K562 (cell line): ENCODE data around the gene CCDC85B. TPM values are rescaled to one million over a fixed set of nuclear protein-coding genes. Genes with fewer than 3 reads are reported as not detected.

ENCODE experiments used
- ATAC-seq: fragments of 200-7000 bp; cut with Tn5 transposase; 3 replicates; pipeline ENCODE4 v1.9.1; 2020; ENCODE audit warnings: moderate library complexity
- BruUV-seq: library from RNA; stranded (reverse); fragments of 400-500 nt; replicated peaks from 2 replicates; lab custom pipeline; 2021; lab: Mats Ljungman, UMichigan
- CTCF ChIA-PET: fragments of 300-600 bp; formaldehyde crosslinking; extraction: SDS; loops from one replicate; lab custom pipeline; 2021; ENCODE audit warnings: low intra/inter-chr PET ratio; lab: Yijun Ruan, JAX
- POLR2A ChIA-PET: fragments of 300-600, 350-650 bp; sonication (Branson Sonifier 250); formaldehyde crosslinking; extraction: SDS; loops from one replicate; lab custom pipeline; 2021; ENCODE audit warnings: antibody characterized with exemption, inconsistent platforms; lab: Yijun Ruan, JAX
- DNase-seq, 4 experiments: peaks; one replicate each; pipeline versions ENCODE4 v3.0.0 to v3.0.0-alpha.2; 2011 to 2018; ENCODE audit warnings: low spot score in 3 of 4, mixed read lengths in 3 of 4; ENCODE audit errors: extremely low read depth in 1 of 4
- FAIRE-seq: peaks from 2 replicates; lab custom pipeline; 2011; peaks lifted over from hg19 to GRCh38; lab: Jason Lieb, UNC
- H2AFZ ChIP-seq: 2 replicates; pipeline ENCODE4 v1.6.0; 2011; ENCODE audit warnings: low read depth, low read length, control low read depth, inconsistent platforms
- H3K27ac ChIP-seq: fragments of 200-600 bp; 3 replicates; pipeline ENCODE4 v1.8.0; 2011; ENCODE audit warnings: low read depth, mild to moderate bottlenecking, control low read depth, inconsistent platforms, low read length, moderate library complexity, mixed read lengths; ENCODE audit errors: extremely low read depth
- H3K27me3 ChIP-seq, 2 experiments: fragments of 300-600 bp in 1 of 2; 2 replicates in 1 of 2; 3 replicates in 1 of 2; pipeline versions ENCODE4 v1.6.0 to v1.8.0; 2011; ENCODE audit warnings: inconsistent platforms in 2 of 2, low read length in 2 of 2, mild to moderate bottlenecking in 1 of 2, mixed read lengths in 1 of 2, moderate library complexity in 1 of 2; ENCODE audit not compliant: control insufficient read depth in 2 of 2, insufficient read depth in 2 of 2
- H3K36me3 ChIP-seq: fragments of 300-600 bp; 3 replicates; pipeline ENCODE4 v1.8.0; 2011; ENCODE audit warnings: mild to moderate bottlenecking, low read length, inconsistent platforms; ENCODE audit not compliant: control insufficient read depth, insufficient read depth
- H3K4me1 ChIP-seq, 2 experiments: fragments of 200-600 bp in 1 of 2; replicated peaks in 1 of 2; 2 replicates in 1 of 2; 3 replicates in 1 of 2; pipeline versions ENCODE4 v1.5.1 to v1.8.0; 2011; ENCODE audit warnings: inconsistent platforms in 2 of 2, low read length in 2 of 2, mild to moderate bottlenecking in 1 of 2, mixed read lengths in 1 of 2, moderate library complexity in 1 of 2; ENCODE audit not compliant: control insufficient read depth in 2 of 2, insufficient read depth in 2 of 2
- H3K4me2 ChIP-seq: 2 replicates; pipeline ENCODE4 v1.6.1; 2011; ENCODE audit warnings: low read length, control low read depth, inconsistent platforms, mixed read lengths; ENCODE audit not compliant: insufficient read depth
- H3K4me3 ChIP-seq: fragments of 200-600 bp; sonication (generic), shearing (Covaris generic); 2 replicates; pipeline ENCODE4 v1.5.1; 2016; ENCODE audit warnings: control low read depth, inconsistent platforms
- H3K79me2 ChIP-seq: fragments of 200-600 bp; 3 replicates; pipeline ENCODE4 v1.8.0; 2011; ENCODE audit warnings: low read length, inconsistent platforms; ENCODE audit not compliant: control insufficient read depth, insufficient read depth
- H3K9ac ChIP-seq, 2 experiments: 2 replicates each; pipeline versions ENCODE4 v1.6.0 to v1.6.1; 2011; ENCODE audit warnings: low read depth in 2 of 2, low read length in 2 of 2, control low read depth in 1 of 2, inconsistent platforms in 1 of 2, mild to moderate bottlenecking in 1 of 2, mixed read lengths in 1 of 2; ENCODE audit not compliant: insufficient read depth in 1 of 2
- H3K9me1 ChIP-seq: one replicate; pipeline ENCODE4 v1.6.0; 2011; ENCODE audit warnings: inconsistent platforms, mild to moderate bottlenecking, low read length, moderate library complexity; ENCODE audit not compliant: control insufficient read depth, insufficient read depth
- H3K9me3 ChIP-seq: replicated peaks from 2 replicates; pipeline ENCODE4 v1.5.1; 2011; ENCODE audit warnings: low read depth, low read length, inconsistent platforms; ENCODE audit not compliant: control insufficient read depth, insufficient read depth
- H4K20me1 ChIP-seq: replicated peaks from 2 replicates; pipeline ENCODE4 v1.6.1; 2011; ENCODE audit warnings: low read length, inconsistent platforms, mixed read lengths; ENCODE audit not compliant: control insufficient read depth, insufficient read depth
- HEY1 ChIP-seq: fragments of 250-450 bp; sonication (Bioruptor Pico); IDR thresholded peaks from 2 replicates; pipeline ENCODE4 v1.5.0; 2020; ENCODE audit warnings: mild to moderate bottlenecking, moderate library complexity, borderline replicate concordance
- HNRNPLL ChIP-seq: fragments of 200-400 bp; formaldehyde crosslinking; IDR thresholded peaks from 2 replicates; pipeline ENCODE4 v1.6.1; 2017; ENCODE audit warnings: low read length, low read depth, mild to moderate bottlenecking; ENCODE audit not compliant: poor library complexity, severe bottlenecking
- HSF4 ChIP-seq: fragments of 250-450 bp; sonication (Bioruptor Pico); IDR thresholded peaks from 2 replicates; pipeline ENCODE4 v2.1.2; 2022; ENCODE audit warnings: mild to moderate bottlenecking, moderate library complexity, borderline replicate concordance
- JUND ChIP-seq, 2 experiments: IDR thresholded peaks; 2 replicates in 1 of 2; 3 replicates in 1 of 2; pipeline ENCODE4 v1.6.1; 2011; ENCODE audit warnings: borderline replicate concordance in 2 of 2, low read depth in 2 of 2, low read length in 2 of 2, improper control_type of control experiment in 1 of 2, missing biosample characterization in 1 of 2, missing genetic modification characterization in 1 of 2, missing genetic modification reagents in 1 of 2
- MTF1 ChIP-seq: fragments of 250-450 bp; sonication (Bioruptor Pico); IDR thresholded peaks from 2 replicates; pipeline ENCODE4 v1.9.0; 2021; ENCODE audit warnings: moderate library complexity, mild to moderate bottlenecking, inconsistent platforms, borderline replicate concordance
- NFATC3 ChIP-seq: fragments of 450-650 bp; IDR thresholded peaks from 2 replicates; pipeline ENCODE4 v1.6.1; 2017; ENCODE audit warnings: mild to moderate bottlenecking
- RFX5 ChIP-seq: IDR thresholded peaks from 2 replicates; pipeline ENCODE4 v1.6.1; 2011; ENCODE audit warnings: low read depth, mild to moderate bottlenecking, improper control_type of control experiment, low read length
- TARDBP ChIP-seq: fragments of 450-650 bp; IDR thresholded peaks from 2 replicates; pipeline ENCODE4 v1.6.1; 2016
- TCF7L2 ChIP-seq: fragments of 150-350 bp; IDR thresholded peaks from 2 replicates; pipeline ENCODE4 v1.6.1; 2016; ENCODE audit warnings: low read depth, mild to moderate bottlenecking, low read length, moderate library complexity
- WGBS: fragments of 100-300 bp; shearing (Covaris generic); methylation state at CpG from one replicate; pipeline ENCODE4 v1.1.6; 2016; ENCODE audit warnings: low coverage, mixed read lengths; ENCODE audit not compliant: insufficient coverage; ENCODE audit errors: missing lambda C conversion rate; 5-methylcytosine and 5-hydroxymethylcytosine counted together
- in situ Hi-C: fragments of 300-500 bp; cut with MboI; formaldehyde crosslinking; loops from 4 replicates; pipeline ENCODE4 v1.15.0; 2018; ENCODE audit warnings: inconsistent platforms, mixed read lengths
- intact Hi-C: fragments of 100-400 bp; cut with micrococcal nuclease; formaldehyde crosslinking; loops from 2 replicates; pipeline ENCODE4 v1.14.2; 2022
- polyA plus RNA-seq, 8 experiments: library from polyadenylated mRNA; depleted of rRNA in 4 of 8; stranded (reverse) in 5 of 8; unstranded in 3 of 8; fragments of >200 nt; fragmentation: Nextera tagmentation in 2 of 8; fragmentation: Illumina TruSeq in 1 of 8; extraction: Ambion mirVana in 2 of 8; extraction: Trizol in 1 of 8; gene quantifications; 2 replicates each; pipeline versions ENCODE4 v1.2.1 to v1.2.3, GENCODE V29; 2011 to 2014; ENCODE audit warnings: inconsistent platforms in 1 of 8, missing spikeins in 1 of 8
- total RNA-seq, 7 experiments: library from RNA; depleted of rRNA in 6 of 7; stranded (reverse); fragments of >200 nt in 6 of 7; fragmentation: Illumina TruSeq in 2 of 7; extraction: Trizol in 2 of 7; gene quantifications; 2 replicates each; pipeline versions ENCODE4 v1.2.1 to v1.2.3, GENCODE V29; 2011 to 2021; ENCODE audit warnings: low replicate concordance in 1 of 7
- TF ChIP-seq, protein P1 (sequence below), 2 experiments: fragments of 450-650 bp; IDR thresholded peaks; 2 replicates each; pipeline ENCODE4 v1.6.1; 2016
- TF ChIP-seq, protein P2 (sequence below): fragments of 250-450 bp; sonication (Bioruptor Pico); IDR thresholded peaks from 2 replicates; pipeline ENCODE4 v1.4.0; 2020; ENCODE audit warnings: borderline replicate concordance
- TF ChIP-seq, protein P3 (sequence below), 2 experiments: fragments of 450-650 bp in 1 of 2; sonication (generic) in 1 of 2; formaldehyde crosslinking; conservative IDR thresholded peaks; 2 replicates each; pipeline versions ENCODE4 v1.4.0 to v1.8.1; 2020 to 2022; ENCODE audit warnings: mild to moderate bottlenecking in 1 of 2, missing genetic modification reagents in 1 of 2
- TF ChIP-seq, protein P4 (sequence below): fragments of 250-450 bp; sonication (Bioruptor Pico); IDR thresholded peaks from 2 replicates; pipeline ENCODE4 v1.5.0; 2022; ENCODE audit warnings: mild to moderate bottlenecking

The CCDC85B gene
- total and polyA plus RNA-seq, 9 of the 15 experiments (the other 6 are each of a cell fraction or from before 2014, with no cell fraction given), result 0.14 to 138 (median 6.2) TPM

DNA sequence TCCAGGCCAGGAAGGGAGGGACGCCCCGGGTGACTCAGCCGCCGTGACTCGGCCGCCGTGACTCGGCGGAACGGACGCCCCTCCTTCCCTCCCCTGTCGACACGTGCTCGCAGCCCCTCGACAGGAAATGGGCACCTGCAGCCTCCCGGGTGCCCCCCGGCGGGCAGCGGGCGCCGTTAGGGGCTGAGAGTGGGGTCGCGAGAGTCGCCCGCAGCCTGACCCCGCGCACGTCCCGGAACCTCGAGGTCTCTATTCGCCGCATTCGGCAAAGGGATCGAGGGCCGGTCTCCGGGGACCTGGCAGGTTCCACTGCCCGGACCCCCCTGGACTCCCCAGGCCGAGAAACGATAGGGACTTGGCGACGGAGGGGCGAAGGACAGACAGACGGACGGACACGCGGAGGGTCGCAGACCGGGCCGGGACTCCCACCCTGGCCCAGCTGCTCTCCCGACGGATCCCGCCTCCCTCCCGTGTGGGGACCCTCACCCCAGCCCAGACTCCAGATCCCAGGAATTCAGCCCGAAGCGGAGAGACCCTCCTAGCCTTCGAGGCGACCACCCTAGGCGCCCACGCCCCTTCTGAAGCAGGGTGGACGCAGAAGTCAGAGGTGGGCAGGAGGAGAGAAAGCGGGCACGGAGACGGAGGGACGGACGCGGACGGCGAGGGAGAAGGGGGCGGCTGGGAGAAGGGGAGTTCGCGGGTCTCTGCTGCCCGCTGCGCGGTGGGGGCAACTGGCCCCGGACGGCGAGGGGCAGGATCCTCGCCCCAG, 9.1 kb downstream of the CCDC85B start:
- H3K9me1 ChIP-seq, result no peaks in the 10 kb centered on the region
- H3K9ac ChIP-seq, result peak overlapping the region; percentile 100
- CTCF ChIA-PET, result interaction anchor here (0.6 kb wide), 1 partner anchor 123 kb away, joined by 5 read pairs; no protein-coding TSS in a partner anchor
- intact Hi-C loops (loop anchor here (5.0 kb wide), 1 partner anchor 42 kb away; the partner anchor contains the start of gene CFL1), in situ Hi-C loops (no loop called here)
- peaks cover 15% of the 10 kb centered on the region for H4K20me1 ChIP-seq
- H3K27me3 ChIP-seq, result no peaks in the 10 kb centered on the region
- peak overlapping the region; percentile 89 for H3K4me3 ChIP-seq
- peak; percentile 81 to 91 (median 86) for DNase-seq
- peaks cover 52% of the 10 kb centered on the region for H3K79me2 ChIP-seq
- no peak for FAIRE-seq
- H3K27ac ChIP-seq, result peak overlapping the region; percentile 100
- H3K9me3 ChIP-seq, result no peaks in the 10 kb centered on the region
- peak overlapping the region; percentile 58 for H2AFZ ChIP-seq
- POLR2A ChIA-PET, result interaction anchor here (1.0 to 8.0 kb wide), 17 partner anchors 7 to 326 kb away, joined by 3 to 136 read pairs (median 7); partner anchors contain the start of genes CCDC85B, CFL1, FIBP and KAT5
- peak overlapping the region; percentile 99 for H3K4me2 ChIP-seq
- TSS peak; percentile 57 for BruUV-seq
- H3K36me3 ChIP-seq, result peaks cover 46% of the 10 kb centered on the region
- H3K4me1 ChIP-seq, result peaks cover 42 to 72% of the 10 kb centered on the region in 2 experiments
- peak; percentile 82 for ATAC-seq
- under 1% methylated on average over 54 of the region's 78 CpGs for WGBS
- TF ChIP-seq HSF4 (CRISPR knock-in tag) (no peak), RFX5 (no peak), MTF1 (CRISPR knock-in tag) (no peak), HNRNPLL (peak; percentile 51), TARDBP (0 out of 2 replicates have a peak, but pooled peaks have one; percentile 35), JUND (IDR thresholded peaks at IDR 0.05; ENCODE audit: borderline replicate concordance, low read depth, low read length) (peak; percentile 97), JUND (tag; IDR thresholded peaks at IDR 0.05; ENCODE audit: borderline replicate concordance, low read depth, low read length) (peak; percentile 93; the same call in 1 of the 3 replicates), TCF7L2 (no peak), HEY1 (CRISPR knock-in tag) (no peak), NFATC3 (no peak)
- TF ChIP-seq, protein P1, sequence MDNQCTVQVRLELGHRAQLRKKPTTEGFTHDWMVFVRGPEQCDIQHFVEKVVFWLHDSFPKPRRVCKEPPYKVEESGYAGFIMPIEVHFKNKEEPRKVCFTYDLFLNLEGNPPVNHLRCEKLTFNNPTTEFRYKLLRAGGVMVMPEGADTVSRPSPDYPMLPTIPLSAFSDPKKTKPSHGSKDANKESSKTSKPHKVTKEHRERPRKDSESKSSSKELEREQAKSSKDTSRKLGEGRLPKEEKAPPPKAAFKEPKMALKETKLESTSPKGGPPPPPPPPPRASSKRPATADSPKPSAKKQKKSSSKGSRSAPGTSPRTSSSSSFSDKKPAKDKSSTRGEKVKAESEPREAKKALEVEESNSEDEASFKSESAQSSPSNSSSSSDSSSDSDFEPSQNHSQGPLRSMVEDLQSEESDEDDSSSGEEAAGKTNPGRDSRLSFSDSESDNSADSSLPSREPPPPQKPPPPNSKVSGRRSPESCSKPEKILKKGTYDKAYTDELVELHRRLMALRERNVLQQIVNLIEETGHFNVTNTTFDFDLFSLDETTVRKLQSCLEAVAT (IDR thresholded peaks at IDR 0.05), result peak; percentile 75 to 78
- TF ChIP-seq, protein P2, sequence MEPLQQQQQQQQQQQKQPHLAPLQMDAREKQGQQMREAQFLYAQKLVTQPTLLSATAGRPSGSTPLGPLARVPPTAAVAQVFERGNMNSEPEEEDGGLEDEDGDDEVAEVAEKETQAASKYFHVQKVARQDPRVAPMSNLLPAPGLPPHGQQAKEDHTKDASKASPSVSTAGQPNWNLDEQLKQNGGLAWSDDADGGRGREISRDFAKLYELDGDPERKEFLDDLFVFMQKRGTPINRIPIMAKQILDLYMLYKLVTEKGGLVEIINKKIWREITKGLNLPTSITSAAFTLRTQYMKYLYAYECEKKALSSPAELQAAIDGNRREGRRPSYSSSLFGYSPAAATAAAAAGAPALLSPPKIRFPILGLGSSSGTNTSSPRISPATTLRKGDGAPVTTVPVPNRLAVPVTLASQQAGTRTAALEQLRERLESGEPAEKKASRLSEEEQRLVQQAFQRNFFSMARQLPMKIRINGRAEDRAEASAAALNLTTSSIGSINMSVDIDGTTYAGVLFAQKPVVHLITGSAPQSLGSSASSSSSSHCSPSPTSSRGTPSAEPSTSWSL (CRISPR knock-in tag), result no peak
- TF ChIP-seq, protein P3, sequence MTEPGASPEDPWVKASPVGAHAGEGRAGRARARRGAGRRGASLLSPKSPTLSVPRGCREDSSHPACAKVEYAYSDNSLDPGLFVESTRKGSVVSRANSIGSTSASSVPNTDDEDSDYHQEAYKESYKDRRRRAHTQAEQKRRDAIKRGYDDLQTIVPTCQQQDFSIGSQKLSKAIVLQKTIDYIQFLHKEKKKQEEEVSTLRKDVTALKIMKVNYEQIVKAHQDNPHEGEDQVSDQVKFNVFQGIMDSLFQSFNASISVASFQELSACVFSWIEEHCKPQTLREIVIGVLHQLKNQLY (CRISPR knock-in tag; conservative IDR thresholded peaks at IDR 0.05), result no peak
- TF ChIP-seq, protein P4, sequence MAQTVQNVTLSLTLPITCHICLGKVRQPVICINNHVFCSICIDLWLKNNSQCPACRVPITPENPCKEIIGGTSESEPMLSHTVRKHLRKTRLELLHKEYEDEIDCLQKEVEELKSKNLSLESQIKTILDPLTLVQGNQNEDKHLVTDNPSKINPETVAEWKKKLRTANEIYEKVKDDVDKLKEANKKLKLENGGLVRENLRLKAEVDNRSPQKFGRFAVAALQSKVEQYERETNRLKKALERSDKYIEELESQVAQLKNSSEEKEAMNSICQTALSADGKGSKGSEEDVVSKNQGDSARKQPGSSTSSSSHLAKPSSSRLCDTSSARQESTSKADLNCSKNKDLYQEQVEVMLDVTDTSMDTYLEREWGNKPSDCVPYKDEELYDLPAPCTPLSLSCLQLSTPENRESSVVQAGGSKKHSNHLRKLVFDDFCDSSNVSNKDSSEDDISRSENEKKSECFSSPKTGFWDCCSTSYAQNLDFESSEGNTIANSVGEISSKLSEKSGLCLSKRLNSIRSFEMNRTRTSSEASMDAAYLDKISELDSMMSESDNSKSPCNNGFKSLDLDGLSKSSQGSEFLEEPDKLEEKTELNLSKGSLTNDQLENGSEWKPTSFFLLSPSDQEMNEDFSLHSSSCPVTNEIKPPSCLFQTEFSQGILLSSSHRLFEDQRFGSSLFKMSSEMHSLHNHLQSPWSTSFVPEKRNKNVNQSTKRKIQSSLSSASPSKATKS, result no peak
